Posterior vena cava (tissue), 2 donors: ENCODE results near the gene TNNC1. TPM values are rescaled to one million over a fixed set of nuclear protein-coding genes. Genes with fewer than 3 reads are reported as not detected.
A peak's percentile ranks its signal among the peaks of the same experiment; 100 is the strongest.

Source experiments
- DNase-seq: peaks from one replicate; pipeline ENCODE4 v3.0.0-alpha.2; 2020; ENCODE audit warnings: low spot score
- intact Hi-C, 2 donors: fragments of 100-400 bp; cut with DNase I; formaldehyde crosslinking; loops; one replicate each; pipeline versions ENCODE4 v1.14.1 to v1.14.2; 2022 to 2023
- total RNA-seq, 2 donors: library from RNA; stranded (reverse); fragmentation: NEBNext Ultra II Directional; extraction: Animal tissue kit (Norgen Biotek cat#: 25700); gene quantifications; one replicate each; pipeline ENCODE4 v1.2.1, GENCODE V29; 2021
- donor health status: DM: yes; HTN: yes; CAD: no.
- donor health status: DM: yes; HTN: yes; CAD: no.

TNNC1 gene
- total RNA-seq, 2 donors from 2014 or later = 3.5 to 5.5 TPM

GRCh38 chr3:52407779-52408178, 46.1 kb downstream of the TNNC1 start:
- DNase-seq = peak; percentile 68
- intact Hi-C loops = no loop called here

- intact Hi-C loops = no loop called here
- DNase-seq = peak; percentile 69
Measured at GRCh38 chr3:52406791-52407510, 46.9 kb downstream of the TNNC1 start.

- intact Hi-C loops = no loop called here
Measured at GRCh38 chr3:52406231-52406661, 47.6 kb downstream of the TNNC1 start.

GRCh38 chr3:52405601-52406110, 48.2 kb downstream of the TNNC1 start:
- peak; percentile 66 for DNase-seq
- intact Hi-C loops = no loop called here

More at GRCh38 chr3:52406231-52406661, 47.6 kb downstream of the TNNC1 start:
- DNase-seq = peak; percentile 78

- intact Hi-C loops = no loop called here
- DNase-seq = peak; percentile 77
Measured at GRCh38 chr3:52405066-52405465, 48.8 kb downstream of the TNNC1 start.

GRCh38 chr3:52404391-52404790, 49.5 kb downstream of the TNNC1 start:
- DNase-seq = peak; percentile 43

GRCh38 chr3:52403955-52404354, 49.9 kb downstream of the TNNC1 start:
- peak; percentile 46 for DNase-seq
- intact Hi-C loops = no loop called here

More at GRCh38 chr3:52404391-52404790, 49.5 kb downstream of the TNNC1 start:
- intact Hi-C loops = no loop called here

GRCh38 chr3:52403271-52403841, 50.5 kb downstream of the TNNC1 start:
- intact Hi-C loops = no loop called here
- DNase-seq = peak; percentile 65

- intact Hi-C loops = no loop called here
- DNase-seq = peak; percentile 20
Measured at GRCh38 chr3:52402706-52403270, 51.1 kb downstream of the TNNC1 start.

GRCh38 chr3:52402101-52402521, 51.7 kb downstream of the TNNC1 start:
- peak; percentile 82 for DNase-seq
- intact Hi-C loops = no loop called here

- intact Hi-C loops = no loop called here
- DNase-seq = peak; percentile 58
Measured at GRCh38 chr3:52401551-52401950, 52.3 kb downstream of the TNNC1 start.

Other genes starting within 250 kb of the TNNC1 start
- gene TLR9, start 228.4 kb downstream of the TNNC1 start, total RNA-seq = under 1 TPM; 0.46 to 0.52 TPM
- 10 to 100 TPM; 40.0 to 51.0 TPM for gene TWF2, start 214.9 kb downstream of the TNNC1 start, total RNA-seq
- 10 to 100 TPM; 21.1 to 28.8 TPM for gene PPM1M, start 208.3 kb downstream of the TNNC1 start, total RNA-seq
- 10 to 100 TPM; 58.4 to 72.6 TPM for gene WDR82, start 175.4 kb downstream of the TNNC1 start, total RNA-seq
- 1 to 10 TPM; 6.8 to 8.7 TPM for gene GLYCTK, start 166.2 kb downstream of the TNNC1 start, total RNA-seq
- 1 to 10 TPM; 7.2 to 9.4 TPM for gene DNAH1, start 137.7 kb downstream of the TNNC1 start, total RNA-seq
- gene BAP1, start 44.0 kb downstream of the TNNC1 start, total RNA-seq = 10 to 100 TPM; 53.0 to 55.1 TPM
- 1 to 10 TPM; 6.4 to 9.2 TPM for gene PHF7, start 43.4 kb downstream of the TNNC1 start, total RNA-seq
- 10 to 100 TPM; 12.4 to 17.7 TPM for gene SEMA3G, start 8.9 kb downstream of the TNNC1 start, total RNA-seq
- 10 to 100 TPM; 53.0 to 65.2 TPM for gene NISCH, start 1.6 kb upstream of the TNNC1 start, total RNA-seq
- gene STAB1, start 41.3 kb upstream of the TNNC1 start, total RNA-seq = 100 to 1,000 TPM; 303 to 498 TPM
- 10 to 100 TPM; 42.7 to 48.6 TPM for gene NT5DC2, start 79.8 kb upstream of the TNNC1 start, total RNA-seq
- gene UQCC5, start 82.6 kb upstream of the TNNC1 start, total RNA-seq = 10 to 100 TPM; 13.8 to 22.8 TPM
- 10 to 100 TPM; 63.8 to 78.1 TPM for gene PBRM1, start 231.9 kb upstream of the TNNC1 start, total RNA-seq
- 10 to 100 TPM; 46.1 to 50.5 TPM for gene GNL3, start 232.0 kb upstream of the TNNC1 start, total RNA-seq